ENCODE measurements around the gene CLDN6.

The CLDN6 gene

GRCh38 chr16:2970563-2970962, 47.4 kb downstream of the CLDN6 start:
- no peak for DNase-seq
- ATAC-seq (replicated peaks): no peak
- peaks cover 5 to 13% of the 10 kb centered on the region in 2 donors for H3K4me1 Mint-ChIP-seq (ENCODE audit: low read depth in 2 of 2)
- H3K9me3 Mint-ChIP-seq: no peaks in the 10 kb centered on the region
- peaks cover 4% of the 10 kb centered on the region for H3K36me3 Mint-ChIP-seq (ENCODE audit: insufficient read depth)
- H3K27me3 Mint-ChIP-seq: peaks cover 9 to 29% of the 10 kb centered on the region in 2 donors
- H3K27ac Mint-ChIP-seq: peak overlapping the region in 1 of 2 donors; percentile 15
- peak overlapping the region; percentile 49 to 62 for H3K4me3 Mint-ChIP-seq

- Mint-ChIP-seq H3K4me3 (peak overlapping the region; percentile 49 to 62), H3K27ac (no peak overlapping the region), H3K36me3 (ENCODE audit: insufficient read depth) (peaks cover 4% of the 10 kb centered on the region), H3K9me3 (no peaks in the 10 kb centered on the region), H3K4me1 (ENCODE audit: low read depth in 2 of 2) (peaks cover 5 to 17% of the 10 kb centered on the region in 2 donors), H3K27me3 (peaks cover 9 to 29% of the 10 kb centered on the region in 2 donors)
- DNase-seq: peak; percentile 50 to 62 (median 62)
- ATAC-seq (replicated peaks): peak; percentile 71
These were observed 48.1 kb downstream of the CLDN6 start for GRCh38 chr16:2969545-2970521.

GRCh38 chr16:2968738-2969544, 49.0 kb downstream of the CLDN6 start, which contains the start of gene PAQR4:
PAQR4 (plus strand) TSS chr16:2969348; CDS start chr16:2969675, 327 bp downstream.
- no peaks in the 10 kb centered on the region for H3K9me3 Mint-ChIP-seq
- ATAC-seq (replicated peaks): peak; percentile 77
- no peak within 1 kb of the TSS for H3K27ac Mint-ChIP-seq
- H3K36me3 Mint-ChIP-seq (ENCODE audit: insufficient read depth): peaks cover 4% of the 10 kb centered on the region
- peaks cover 13 to 35% of the 10 kb centered on the region in 2 donors for H3K27me3 Mint-ChIP-seq
- H3K4me1 Mint-ChIP-seq (ENCODE audit: low read depth in 2 of 2): peaks cover 11 to 20% of the 10 kb centered on the region in 2 donors
- H3K4me3 Mint-ChIP-seq: peak within 1 kb of the TSS; percentile 52 to 76
- peak; percentile 59 to 76 (median 73) for DNase-seq

- Mint-ChIP-seq H3K4me1 (ENCODE audit: low read depth in 2 of 2) (peaks cover 11 to 23% of the 10 kb centered on the region in 2 donors), H3K36me3 (ENCODE audit: insufficient read depth) (peaks cover 4% of the 10 kb centered on the region), H3K27me3 (peaks cover 18 to 41% of the 10 kb centered on the region in 2 donors), H3K9me3 (no peaks in the 10 kb centered on the region), H3K4me3 (peak overlapping the region; percentile 52 to 76), H3K27ac (no peak overlapping the region)
- ATAC-seq (replicated peaks) (no peak), DNase-seq (no peak)
These were observed 49.6 kb downstream of the CLDN6 start for GRCh38 chr16:2968368-2968737.

- H3K4me3 Mint-ChIP-seq: peak overlapping the region; percentile 52 to 76
- H3K4me1 Mint-ChIP-seq (ENCODE audit: low read depth in 2 of 2): peaks cover 11 to 23% of the 10 kb centered on the region in 2 donors
- no peaks in the 10 kb centered on the region for H3K9me3 Mint-ChIP-seq
- H3K36me3 Mint-ChIP-seq (ENCODE audit: insufficient read depth): peaks cover 4% of the 10 kb centered on the region
- ATAC-seq (replicated peaks) (no peak), DNase-seq (no peak)
- no peak overlapping the region for H3K27ac Mint-ChIP-seq
- peaks cover 18 to 47% of the 10 kb centered on the region in 2 donors for H3K27me3 Mint-ChIP-seq
These were observed 50.2 kb downstream of the CLDN6 start for GRCh38 chr16:2967721-2968161.

- peaks cover 11 to 23% of the 10 kb centered on the region in 2 donors for H3K4me1 Mint-ChIP-seq (ENCODE audit: low read depth in 2 of 2)
- H3K4me3 Mint-ChIP-seq: peak overlapping the region in 1 of 2 donors; percentile 6
- ATAC-seq (replicated peaks) (no peak), DNase-seq (no peak)
- peaks cover 4% of the 10 kb centered on the region for H3K36me3 Mint-ChIP-seq (ENCODE audit: insufficient read depth)
- no peaks in the 10 kb centered on the region for H3K9me3 Mint-ChIP-seq
- peaks cover 18 to 49% of the 10 kb centered on the region in 2 donors for H3K27me3 Mint-ChIP-seq
- no peak overlapping the region for H3K27ac Mint-ChIP-seq
These were observed 50.8 kb downstream of the CLDN6 start for GRCh38 chr16:2967211-2967631.

- peaks cover 21 to 49% of the 10 kb centered on the region in 2 donors for H3K27me3 Mint-ChIP-seq
- H3K9me3 Mint-ChIP-seq: no peaks in the 10 kb centered on the region
- no peak for DNase-seq
- H3K27ac Mint-ChIP-seq: no peak overlapping the region
- ATAC-seq (replicated peaks): no peak
- peaks cover 12 to 25% of the 10 kb centered on the region in 2 donors for H3K4me1 Mint-ChIP-seq (ENCODE audit: low read depth in 2 of 2)
- peaks cover 4% of the 10 kb centered on the region for H3K36me3 Mint-ChIP-seq (ENCODE audit: insufficient read depth)
- no peak overlapping the region for H3K4me3 Mint-ChIP-seq
These were observed 51.2 kb downstream of the CLDN6 start for GRCh38 chr16:2966808-2967191.

GRCh38 chr16:2966043-2966807, 51.8 kb downstream of the CLDN6 start:
- peaks cover 3% of the 10 kb centered on the region for H3K36me3 Mint-ChIP-seq (ENCODE audit: insufficient read depth)
- H3K4me3 Mint-ChIP-seq: peak overlapping the region in 1 of 2 donors; percentile 78
- DNase-seq: no peak
- peaks cover 25 to 53% of the 10 kb centered on the region in 2 donors for H3K27me3 Mint-ChIP-seq
- H3K4me1 Mint-ChIP-seq (ENCODE audit: low read depth in 2 of 2): peaks cover 15 to 28% of the 10 kb centered on the region in 2 donors
- no peaks in the 10 kb centered on the region for H3K9me3 Mint-ChIP-seq
- ATAC-seq (replicated peaks): no peak
- no peak overlapping the region for H3K27ac Mint-ChIP-seq

Measured in effector memory CD8-positive, alpha-beta T cell (primary cell).